Activated gamma-delta T cell (primary cell): ENCODE measurements around the gene CDH20.

Source experiments
- DNase-seq: peaks from one replicate; lab custom pipeline; 2025; lab: John Stamatoyannopoulos, UW

CDH20 gene

DNA sequence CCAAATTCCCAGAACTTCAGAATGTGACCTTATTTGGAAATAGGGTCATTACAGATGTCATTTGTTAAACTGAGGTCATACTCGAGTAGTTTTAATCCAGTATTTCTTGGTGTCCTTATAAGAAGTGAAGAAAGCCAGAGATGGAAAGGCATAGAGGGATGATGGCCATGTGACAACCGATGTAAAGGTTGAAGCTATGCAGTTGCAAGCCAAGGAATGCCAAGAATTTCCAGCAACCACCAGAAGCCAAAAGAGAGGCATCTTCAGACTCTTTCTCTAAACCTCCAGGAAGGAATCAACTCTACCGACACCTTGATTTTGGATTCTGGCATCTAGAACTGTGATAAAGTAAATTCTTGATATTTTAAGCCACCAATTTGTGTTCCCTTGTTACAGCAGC, 242.2 kb downstream of the CDH20 start:
- DNase-seq, result no peak

DNA sequence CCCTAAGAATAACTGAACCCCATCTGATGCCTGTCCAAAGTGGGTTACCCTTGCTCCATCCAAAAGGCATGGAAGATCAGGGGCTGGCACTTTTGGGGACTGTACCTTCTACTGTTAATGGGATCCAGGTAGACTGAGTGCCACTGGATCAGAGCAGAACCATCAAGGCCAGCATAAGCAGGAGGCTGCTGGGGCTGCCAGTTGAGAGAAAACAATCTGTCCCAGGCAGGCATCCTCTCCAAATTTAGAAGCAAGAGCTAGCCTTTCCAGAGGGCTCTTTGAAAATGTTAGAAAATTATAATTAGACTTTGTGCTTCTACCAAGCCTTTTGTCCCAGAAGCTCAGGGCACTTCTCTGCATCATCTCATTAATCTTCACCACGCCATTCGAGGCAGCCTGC, 245.6 kb downstream of the CDH20 start:
- DNase-seq, result no peak

DNA sequence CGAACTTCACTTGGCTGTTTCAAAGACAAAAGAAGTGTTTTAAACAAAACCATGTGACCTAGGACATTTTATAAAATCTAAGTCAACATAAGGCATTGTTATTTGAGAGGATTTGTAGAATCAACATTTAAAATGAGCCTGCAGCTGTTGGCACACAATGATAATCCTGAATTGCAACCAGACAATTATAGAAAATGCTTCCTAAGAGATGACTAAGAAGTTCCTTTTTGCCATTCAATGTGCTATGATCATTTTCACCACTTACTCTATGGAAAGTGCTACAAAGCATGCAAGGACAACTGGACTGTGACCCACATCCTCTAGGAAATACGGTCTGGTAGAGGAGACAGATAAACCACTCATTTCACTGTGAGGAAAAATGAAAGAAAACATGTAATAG, 246.4 kb downstream of the CDH20 start:
- DNase-seq, result no peak

DNA sequence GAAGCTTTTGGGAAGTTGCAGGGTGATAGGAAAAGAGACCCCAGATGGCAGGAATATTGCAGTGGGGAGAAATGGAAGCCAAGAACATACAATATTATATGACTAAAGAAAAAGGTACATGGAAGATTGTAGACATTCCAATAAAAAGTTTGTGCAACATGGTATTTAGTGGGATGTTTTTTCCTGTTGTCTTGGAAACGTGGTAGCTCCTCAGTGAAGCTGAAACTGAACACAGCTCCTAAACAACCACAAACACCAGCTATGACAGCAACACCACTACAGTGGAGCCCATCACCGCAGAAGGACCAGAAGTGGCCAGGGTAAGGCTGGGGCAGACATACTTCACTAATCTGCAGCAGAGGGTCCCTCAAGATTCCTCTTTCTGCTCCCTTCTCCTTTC, 246.8 kb downstream of the CDH20 start:
- DNase-seq, result no peak

DNA sequence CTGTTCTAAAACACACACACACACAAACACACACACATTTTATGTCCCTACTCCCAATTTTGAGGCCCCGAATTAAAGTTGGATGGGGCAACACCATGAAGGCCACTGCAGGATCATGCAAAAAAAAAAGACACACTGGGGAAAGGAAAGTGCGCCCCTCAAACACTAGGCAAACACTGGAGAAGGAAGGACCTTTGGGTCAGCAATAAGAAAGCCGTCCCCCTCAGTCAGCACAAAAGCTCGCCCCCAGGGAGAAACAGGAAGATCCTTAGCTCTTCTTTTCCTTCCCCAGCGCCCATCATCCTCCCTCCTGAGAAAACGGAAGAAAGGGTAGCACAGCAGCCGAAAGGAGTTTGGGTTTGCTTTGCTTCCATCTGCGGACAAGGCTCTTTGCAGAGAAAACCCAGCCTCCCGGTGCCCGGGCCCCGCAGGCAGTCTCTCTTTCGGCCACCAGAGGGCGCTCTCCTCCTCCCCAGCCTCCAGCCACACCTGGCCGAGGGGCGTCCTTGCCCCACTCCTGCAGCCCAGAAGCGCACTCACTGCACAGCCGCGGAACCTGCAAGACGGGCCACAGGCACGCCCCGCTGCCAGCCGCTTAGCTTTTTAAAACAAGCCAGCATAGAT, 248.5 kb downstream of the CDH20 start:
- peak; percentile 15 for DNase-seq

DNA sequence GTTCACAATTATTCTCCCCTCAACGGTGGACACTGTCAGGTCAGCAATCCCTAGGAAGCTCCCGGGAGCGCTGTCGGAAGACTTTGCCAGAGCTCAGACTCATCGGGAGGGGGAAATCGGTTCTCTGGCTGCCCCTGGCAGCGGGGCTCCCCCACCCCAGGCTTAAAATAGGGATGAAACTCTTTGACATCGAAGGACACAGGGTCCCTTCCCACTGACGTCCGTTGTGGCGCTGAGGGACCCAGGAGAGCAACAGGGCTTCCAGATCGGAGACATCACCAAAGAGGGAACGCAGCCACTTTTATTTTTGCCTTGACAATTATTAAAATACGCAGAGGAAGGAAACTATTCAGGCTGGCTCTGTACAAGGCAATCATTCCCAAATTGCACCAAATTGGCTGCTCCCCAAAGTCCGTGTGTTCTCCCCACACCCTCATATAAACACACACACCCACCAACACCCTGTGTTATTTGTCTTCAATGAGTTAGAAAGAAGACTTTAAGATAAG, 249.0 kb downstream of the CDH20 start:
- DNase-seq, result no peak

DNA sequence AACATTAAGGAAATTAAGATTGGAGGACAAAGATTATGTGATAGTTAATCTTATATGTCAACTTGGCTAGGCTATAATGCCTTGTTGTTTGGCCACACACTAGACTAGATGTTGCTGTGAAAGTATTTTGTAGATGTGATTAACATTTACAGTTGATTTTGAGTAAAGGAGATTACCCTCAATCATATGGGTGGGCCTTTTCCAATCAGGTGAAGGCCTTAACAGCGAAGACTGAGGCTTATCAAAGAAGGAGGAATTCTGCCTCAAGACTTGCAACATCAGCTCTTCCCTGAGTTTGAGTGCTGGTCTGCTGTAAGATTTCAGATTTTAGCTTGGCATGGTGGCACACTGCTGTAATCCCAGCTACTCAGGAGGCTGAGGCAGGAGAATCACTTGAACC, 250.3 kb downstream of the CDH20 start:
- no peak for DNase-seq

DNA sequence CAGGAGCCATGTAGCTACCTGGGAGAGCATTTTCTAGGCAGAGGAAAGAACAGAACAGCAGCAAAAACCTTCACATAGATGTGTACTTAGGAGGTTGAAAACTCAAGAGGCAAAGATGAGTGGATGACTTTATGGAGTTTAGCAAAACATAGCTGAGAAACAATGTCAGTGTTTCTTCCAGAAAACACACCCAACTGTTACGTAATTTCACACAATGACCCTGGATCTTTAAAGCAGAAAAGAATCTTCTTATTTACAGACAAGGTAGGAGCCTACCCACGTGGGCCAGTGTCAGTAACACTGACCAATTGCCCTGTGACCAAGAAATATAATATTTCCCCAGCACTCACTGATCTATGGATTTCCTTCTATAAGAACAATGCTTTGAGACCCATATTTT, 254.6 kb downstream of the CDH20 start:
- DNase-seq, result no peak

DNA sequence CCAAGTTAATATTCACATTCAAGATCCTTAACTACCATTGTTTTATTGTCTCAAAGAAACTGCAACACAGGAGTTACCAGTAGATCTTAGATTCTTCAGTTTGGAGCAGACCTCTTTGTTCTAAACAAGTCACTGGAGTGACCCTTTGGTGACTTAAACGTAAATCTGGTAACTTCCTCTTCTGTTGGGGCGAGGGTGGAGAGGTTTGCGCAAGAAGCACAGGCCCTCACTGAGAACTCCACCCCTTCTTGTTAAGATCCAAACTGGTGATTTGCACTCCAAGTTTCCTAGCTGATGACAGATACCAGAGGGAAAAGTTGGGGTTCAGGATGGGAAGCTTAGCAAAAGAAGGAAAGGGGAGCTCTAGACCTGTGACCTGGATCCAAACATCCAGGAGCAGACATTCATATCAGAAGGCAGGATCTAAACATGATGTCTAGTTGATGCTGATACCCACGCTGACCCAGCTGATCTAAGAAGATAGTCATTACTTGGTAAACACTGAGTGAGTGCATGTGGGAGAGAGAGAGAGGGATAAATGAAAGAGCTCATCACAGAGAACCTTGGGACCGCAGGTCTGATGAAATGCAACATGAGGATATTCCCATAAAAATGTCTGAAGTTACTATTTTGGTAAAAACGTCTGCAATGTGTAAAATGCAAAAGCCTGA, 256.0 kb downstream of the CDH20 start:
- no peak for DNase-seq

DNA sequence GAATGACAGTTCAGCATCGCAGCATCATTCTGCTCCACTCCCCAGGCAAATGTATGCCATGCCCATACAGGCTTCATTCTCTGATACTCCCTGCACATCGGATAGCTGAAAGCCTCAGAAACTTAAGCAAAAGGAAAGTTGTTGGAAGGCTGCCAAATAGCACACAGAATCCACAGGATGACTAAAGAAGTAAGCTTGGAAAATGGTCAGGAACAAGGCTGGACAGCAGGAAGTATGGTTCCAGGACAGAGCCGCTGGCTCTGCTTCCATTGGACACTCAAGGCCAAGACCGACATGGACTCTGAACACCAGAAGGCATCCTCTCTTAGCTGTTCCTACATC, 256.5 kb downstream of the CDH20 start:
- no peak for DNase-seq

DNA sequence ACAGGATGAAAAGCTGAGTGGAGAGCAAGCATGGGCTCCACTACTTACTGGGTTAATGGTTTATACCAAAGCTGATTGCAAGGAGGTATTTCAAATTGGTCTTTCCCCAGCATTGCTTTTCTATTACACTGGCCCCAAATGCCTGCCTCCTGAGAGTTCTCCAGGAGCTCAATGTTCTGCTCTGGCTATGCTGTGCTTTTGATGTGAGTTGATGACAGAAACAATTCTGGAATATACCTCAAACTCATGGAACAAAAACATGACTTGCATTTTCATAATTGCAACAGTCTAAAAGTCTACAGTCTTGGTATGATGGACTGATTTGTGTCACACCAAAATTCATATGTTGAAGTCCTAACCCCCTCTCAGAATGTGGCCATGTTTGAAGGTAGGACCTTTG, 258.0 kb downstream of the CDH20 start:
- no peak for DNase-seq

DNA sequence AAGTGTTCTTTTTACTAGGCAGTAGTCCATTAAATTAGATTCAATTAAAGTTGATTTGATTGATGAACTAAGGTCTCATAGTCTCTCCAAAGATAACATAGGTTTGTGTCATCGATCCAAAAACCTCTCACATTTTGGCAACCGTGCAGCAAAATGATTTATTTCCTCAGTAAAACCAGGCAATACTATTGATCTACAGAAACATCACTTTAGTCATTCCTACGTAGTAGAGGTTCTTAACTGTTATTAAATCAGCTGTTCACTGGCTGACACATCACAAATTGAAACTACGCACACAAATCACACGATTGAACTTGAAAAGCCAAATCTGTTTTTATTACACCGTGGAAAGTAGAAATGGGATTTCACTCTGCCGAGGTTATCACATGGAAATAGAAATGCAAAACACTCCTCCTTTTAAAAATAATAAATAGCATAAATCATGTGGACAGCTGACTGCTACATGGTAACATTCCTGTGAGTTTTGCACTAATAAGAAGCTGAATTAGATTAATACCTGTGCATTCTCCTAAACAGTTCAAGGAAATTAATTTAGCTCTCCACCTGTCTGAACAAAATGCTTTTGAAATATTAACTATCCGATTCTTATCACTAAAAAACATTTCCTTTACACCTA, 262.5 kb downstream of the CDH20 start:
- DNase-seq, result no peak

DNA sequence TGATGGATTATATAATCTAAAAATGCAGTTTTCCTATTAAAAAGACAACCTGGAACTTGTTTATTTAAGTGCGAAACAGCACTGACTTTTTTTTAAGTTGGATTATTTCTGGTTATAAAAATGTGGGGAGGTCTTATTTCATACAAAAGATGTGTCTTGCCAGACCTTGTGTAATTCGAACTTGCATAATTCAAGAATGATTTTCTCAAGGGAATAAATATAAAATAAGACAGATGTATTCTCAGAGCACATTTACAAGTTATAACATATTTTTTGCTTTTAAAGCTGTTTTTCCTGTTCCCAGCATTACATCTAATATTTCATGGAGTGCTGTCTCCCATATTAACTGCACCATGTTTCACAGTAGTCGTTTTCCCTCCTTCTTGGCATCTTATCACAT, 263.1 kb downstream of the CDH20 start:
- DNase-seq, result no peak

DNA sequence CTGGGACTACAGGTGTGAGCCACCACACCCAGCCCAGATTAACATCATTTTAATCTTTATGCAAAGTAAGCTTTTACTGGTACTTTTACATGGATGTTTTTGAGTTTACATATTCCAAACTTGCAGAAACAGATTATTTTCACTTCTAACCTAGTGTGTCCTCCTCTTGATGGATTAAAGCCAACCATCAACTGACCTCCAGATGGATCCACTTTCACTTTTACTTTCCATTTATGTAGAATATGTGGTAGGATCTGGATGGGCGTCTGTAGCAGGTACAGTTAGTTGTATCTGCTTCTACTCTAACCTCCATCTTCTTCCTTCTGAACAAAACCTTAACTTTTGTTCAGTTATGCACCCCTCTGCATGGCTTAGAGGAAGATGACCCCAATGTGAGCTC, 264.1 kb downstream of the CDH20 start:
- no peak for DNase-seq

DNA sequence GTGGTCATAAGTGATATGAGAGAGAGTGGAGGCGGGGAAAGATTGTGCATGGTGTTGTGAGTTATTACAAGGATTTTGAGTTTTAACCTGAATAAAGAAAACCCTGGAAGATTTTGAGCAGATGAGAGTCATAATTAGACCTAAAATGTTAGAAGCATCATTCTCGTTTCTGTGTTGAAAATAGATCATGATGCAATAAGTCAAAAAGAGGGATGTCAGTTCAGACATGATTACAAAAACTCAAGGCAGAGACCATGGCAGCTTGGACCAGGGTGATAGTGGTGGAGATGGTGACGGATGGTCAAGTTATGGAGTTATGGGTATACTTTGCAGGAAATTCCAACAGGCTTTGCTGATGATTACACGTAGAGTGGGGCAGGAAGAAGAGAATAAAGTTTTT, 267.2 kb downstream of the CDH20 start:
- no peak for DNase-seq

DNA sequence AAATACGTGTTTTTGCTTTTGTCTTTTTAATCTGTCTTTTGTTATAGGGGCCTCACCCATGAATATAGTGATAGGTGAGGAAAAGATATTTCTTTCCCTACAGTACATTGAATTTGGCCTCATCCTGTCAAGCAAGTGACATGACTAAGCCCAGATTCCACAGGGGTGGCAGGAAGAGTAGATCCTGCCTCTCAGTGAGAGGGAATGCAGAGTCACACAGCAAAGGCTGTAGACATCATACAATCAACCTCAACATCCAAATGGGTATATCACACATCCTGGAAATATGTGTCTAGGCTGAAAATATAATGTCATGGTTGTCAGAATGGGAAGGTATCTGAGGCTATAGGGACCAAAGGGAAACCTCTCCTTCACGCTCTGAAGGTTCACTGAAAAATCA, 269.6 kb downstream of the CDH20 start:
- DNase-seq, result no peak
